Dendritic cell treated with granulocyte-macrophage colony-stimulating factor and Interleukin-4, amounts not matched to agents 40 ng/mL and 50 ng/mL, for 4 days (primary cell): ENCODE results near the gene SYNPR.
"Not testable (repeated sequence)": the region's sequence is repeated elsewhere in the genome, so short reads cannot be mapped to it uniquely, and the experiment has no call there.

Source experiments
- H3K27ac Mint-ChIP-seq: one replicate; pipeline ENCODE4 v1.8.0; 2022; ENCODE audit warnings: mild to moderate bottlenecking, mixed read lengths
- H3K27me3 Mint-ChIP-seq: one replicate; pipeline ENCODE4 v1.8.0; 2022; ENCODE audit warnings: mild to moderate bottlenecking, mixed read lengths
- H3K36me3 Mint-ChIP-seq: one replicate; pipeline ENCODE4 v1.8.0; 2022; ENCODE audit warnings: low read depth, mixed read lengths
- H3K4me1 Mint-ChIP-seq: one replicate; pipeline ENCODE4 v1.8.0; 2022; ENCODE audit warnings: low read depth, mixed read lengths
- H3K4me3 Mint-ChIP-seq: one replicate; pipeline ENCODE4 v1.8.0; 2022; ENCODE audit warnings: mild to moderate bottlenecking, moderate library complexity, mixed read lengths
- H3K9me3 Mint-ChIP-seq: one replicate; pipeline ENCODE4 v1.8.0; 2022; ENCODE audit warnings: mixed read lengths
- intact Hi-C: fragments of 100-400 bp; cut with micrococcal nuclease; formaldehyde crosslinking; loops from one replicate; pipeline ENCODE4 v1.15.0; 2022

Gene SYNPR

GRCh38 chr3:63278171-63279004, at the start of gene SYNPR:
SYNPR (plus strand) TSS chr3:63278308.
- no peaks in the 10 kb centered on the region for H3K9me3 Mint-ChIP-seq
- intact Hi-C loops, result no loop called here
- H3K4me1 Mint-ChIP-seq, result no peaks in the 10 kb centered on the region
- no peaks in the 10 kb centered on the region for H3K36me3 Mint-ChIP-seq
- no peak within 1 kb of the TSS for H3K27ac Mint-ChIP-seq
- H3K4me3 Mint-ChIP-seq, result no peak within 1 kb of the TSS
- H3K27me3 Mint-ChIP-seq, result peaks cover 31% of the 10 kb centered on the region

GRCh38 chr3:63228677-63229076, 49.4 kb upstream of the SYNPR start:
- H3K36me3 Mint-ChIP-seq, result no peaks in the 10 kb centered on the region
- no peaks in the 10 kb centered on the region for H3K9me3 Mint-ChIP-seq
- no peaks in the 10 kb centered on the region for H3K27me3 Mint-ChIP-seq
- H3K4me1 Mint-ChIP-seq, result no peaks in the 10 kb centered on the region
- no peak overlapping the region for H3K27ac Mint-ChIP-seq
- intact Hi-C loops, result no loop called here
- H3K4me3 Mint-ChIP-seq, result no peak overlapping the region

- Mint-ChIP-seq H3K27me3 (no peaks in the 10 kb centered on the region), H3K4me3 (no peak overlapping the region), H3K36me3 (no peaks in the 10 kb centered on the region), H3K9me3 (no peaks in the 10 kb centered on the region), H3K4me1 (no peaks in the 10 kb centered on the region), H3K27ac (no peak overlapping the region)
- intact Hi-C loops, result no loop called here
Measured at GRCh38 chr3:63230146-63230545, 48.0 kb upstream of the SYNPR start.

- Mint-ChIP-seq H3K9me3 (no peaks in the 10 kb centered on the region), H3K4me3 (no peak overlapping the region), H3K27me3 (no peaks in the 10 kb centered on the region), H3K4me1 (no peaks in the 10 kb centered on the region), H3K27ac (no peak overlapping the region), H3K36me3 (no peaks in the 10 kb centered on the region)
- intact Hi-C loops, result no loop called here
Measured at GRCh38 chr3:63231643-63232042, 46.5 kb upstream of the SYNPR start.

GRCh38 chr3:63232764-63233396, 45.2 kb upstream of the SYNPR start:
- H3K4me3 Mint-ChIP-seq, result no peak overlapping the region
- H3K4me1 Mint-ChIP-seq, result no peaks in the 10 kb centered on the region
- H3K36me3 Mint-ChIP-seq, result no peaks in the 10 kb centered on the region
- no peaks in the 10 kb centered on the region for H3K9me3 Mint-ChIP-seq
- no peaks in the 10 kb centered on the region for H3K27me3 Mint-ChIP-seq
- no peak overlapping the region for H3K27ac Mint-ChIP-seq
- intact Hi-C loops, result no loop called here

GRCh38 chr3:63240381-63240902, 37.7 kb upstream of the SYNPR start:
- H3K9me3 Mint-ChIP-seq, result peaks cover 6% of the 10 kb centered on the region
- no peak overlapping the region for H3K4me3 Mint-ChIP-seq
- intact Hi-C loops, result no loop called here
- H3K27me3 Mint-ChIP-seq, result no peaks in the 10 kb centered on the region
- H3K27ac Mint-ChIP-seq, result no peak overlapping the region
- H3K4me1 Mint-ChIP-seq, result no peaks in the 10 kb centered on the region
- no peaks in the 10 kb centered on the region for H3K36me3 Mint-ChIP-seq

- Mint-ChIP-seq H3K9me3 (peaks cover 6% of the 10 kb centered on the region), H3K27me3 (no peaks in the 10 kb centered on the region), H3K4me1 (no peaks in the 10 kb centered on the region), H3K27ac (no peak overlapping the region), H3K4me3 (no peak overlapping the region), H3K36me3 (no peaks in the 10 kb centered on the region)
- intact Hi-C loops, result no loop called here
Measured at GRCh38 chr3:63242124-63242523, 36.0 kb upstream of the SYNPR start.

GRCh38 chr3:63244486-63244885, 33.6 kb upstream of the SYNPR start:
- Mint-ChIP-seq H3K27me3 (no peaks in the 10 kb centered on the region), H3K4me1 (no peaks in the 10 kb centered on the region), H3K9me3 (peaks cover 2% of the 10 kb centered on the region), H3K4me3 (no peak overlapping the region), H3K36me3 (no peaks in the 10 kb centered on the region), H3K27ac (no peak overlapping the region)
- intact Hi-C loops, result no loop called here

- H3K4me1 Mint-ChIP-seq, result no peaks in the 10 kb centered on the region
- H3K36me3 Mint-ChIP-seq, result no peaks in the 10 kb centered on the region
- H3K9me3 Mint-ChIP-seq, result no peaks in the 10 kb centered on the region
- intact Hi-C loops, result no loop called here
- no peak overlapping the region for H3K4me3 Mint-ChIP-seq
- H3K27me3 Mint-ChIP-seq, result no peaks in the 10 kb centered on the region
- no peak overlapping the region for H3K27ac Mint-ChIP-seq
Measured at GRCh38 chr3:63245726-63246241, 32.3 kb upstream of the SYNPR start.

- H3K4me1 Mint-ChIP-seq, result no peaks in the 10 kb centered on the region
- H3K36me3 Mint-ChIP-seq, result no peaks in the 10 kb centered on the region
- no peak overlapping the region for H3K27ac Mint-ChIP-seq
- no peaks in the 10 kb centered on the region for H3K27me3 Mint-ChIP-seq
- H3K4me3 Mint-ChIP-seq, result no peak overlapping the region
- intact Hi-C loops, result no loop called here
- no peaks in the 10 kb centered on the region for H3K9me3 Mint-ChIP-seq
Measured at GRCh38 chr3:63248015-63248414, 30.1 kb upstream of the SYNPR start.

- no peak overlapping the region for H3K4me3 Mint-ChIP-seq
- H3K4me1 Mint-ChIP-seq, result no peaks in the 10 kb centered on the region
- H3K36me3 Mint-ChIP-seq, result no peaks in the 10 kb centered on the region
- intact Hi-C loops, result no loop called here
- no peak overlapping the region for H3K27ac Mint-ChIP-seq
- peaks cover 2% of the 10 kb centered on the region for H3K9me3 Mint-ChIP-seq
- no peaks in the 10 kb centered on the region for H3K27me3 Mint-ChIP-seq
Measured at GRCh38 chr3:63251499-63251898, 26.6 kb upstream of the SYNPR start.

GRCh38 chr3:63255819-63256218, 22.3 kb upstream of the SYNPR start:
- H3K27ac Mint-ChIP-seq, intact Hi-C loops, H3K9me3 Mint-ChIP-seq, H3K36me3 Mint-ChIP-seq, H3K4me3 Mint-ChIP-seq, H3K27me3 Mint-ChIP-seq, H3K4me1 Mint-ChIP-seq: not testable (repeated sequence)

- intact Hi-C loops, result no loop called here
- no peaks in the 10 kb centered on the region for H3K27me3 Mint-ChIP-seq
- H3K4me3 Mint-ChIP-seq, result no peak overlapping the region
Measured at GRCh38 chr3:63264716-63265115, 13.4 kb upstream of the SYNPR start.

GRCh38 chr3:63274359-63274758, 3.7 kb upstream of the SYNPR start:
- Mint-ChIP-seq H3K4me1 (no peaks in the 10 kb centered on the region), H3K36me3 (no peaks in the 10 kb centered on the region), H3K27ac (no peak overlapping the region), H3K9me3 (no peaks in the 10 kb centered on the region), H3K4me3 (no peak overlapping the region), H3K27me3 (peaks cover 19% of the 10 kb centered on the region)
- intact Hi-C loops, result no loop called here

More at GRCh38 chr3:63264716-63265115, 13.4 kb upstream of the SYNPR start:
- Mint-ChIP-seq H3K4me1 (no peaks in the 10 kb centered on the region), H3K27ac (no peak overlapping the region), H3K9me3 (no peaks in the 10 kb centered on the region), H3K36me3 (no peaks in the 10 kb centered on the region)
